ENCODE data around the gene SLC2A3. TPM values are rescaled to one million over a fixed set of nuclear protein-coding genes. Genes with fewer than 3 reads are reported as not detected.

The SLC2A3 gene
- total RNA-seq, 1 donor from 2014 or later = 31.4 TPM

Other genes starting within 250 kb of the SLC2A3 start
- gene GDF3, start 240.4 kb downstream of the SLC2A3 start, total RNA-seq = not detected in 2 replicates
- gene DPPA3, start 224.8 kb downstream of the SLC2A3 start, total RNA-seq = not detected in 2 replicates
- not detected in 2 replicates for gene CLEC4C, start 188.8 kb downstream of the SLC2A3 start, total RNA-seq
- gene NANOGNB, start 171.0 kb downstream of the SLC2A3 start, total RNA-seq = not detected in 2 replicates
- 0.03 and 0.16 TPM in 2 replicates for gene NANOG, start 146.8 kb downstream of the SLC2A3 start, total RNA-seq
- not detected in 2 replicates for gene SLC2A14, start 63.3 kb downstream of the SLC2A3 start, total RNA-seq
- 8.4 and 11.9 TPM in 2 replicates for gene FOXJ2, start 96.5 kb upstream of the SLC2A3 start, total RNA-seq
- gene C3AR1, start 130.2 kb upstream of the SLC2A3 start, total RNA-seq = 0.08 TPM in 1 of 2 replicates, not detected in the other
- 53.1 and 55.7 TPM in 2 replicates for gene NECAP1, start 146.1 kb upstream of the SLC2A3 start, total RNA-seq
- gene CLEC4A, start 187.4 kb upstream of the SLC2A3 start, total RNA-seq = 1.4 TPM in 1 of 2 replicates, not detected in the other
- not detected in 2 replicates for gene ZNF705A, start 220.8 kb upstream of the SLC2A3 start, total RNA-seq

Data from myocyte (in vitro differentiated cells).